Loucy (cell line): ENCODE measurements around the gene CFAP298.

Source experiments
- CTCF ChIP-seq: fragments of 200-600 bp; sonication (generic); conservative IDR thresholded peaks from 2 replicates; pipeline ENCODE4 v1.5.1; 2014; ENCODE audit warnings: mild to moderate bottlenecking, antibody characterized with exemption, low read length
- EZH2phosphoT487 ChIP-seq: fragments of 200-600 bp; IDR thresholded peaks from 2 replicates; pipeline ENCODE4 v1.6.1; 2018; ENCODE audit warnings: antibody characterized with exemption, mild to moderate bottlenecking, moderate library complexity, borderline replicate concordance

GRCh38 chr21:32611471-32611997, 643 bp downstream of the CFAP298 start:
- TF ChIP-seq CTCF (no peak), EZH2phosphoT487 (no peak)
